ENCODE results near the gene CLCN7. TPM values are rescaled to one million over a fixed set of nuclear protein-coding genes. Genes with fewer than 3 reads are reported as not detected.

The CLCN7 gene
- total and polyA plus RNA-seq, 4 donors: 43.8 to 75.6 (median 58.1) TPM

DNA sequence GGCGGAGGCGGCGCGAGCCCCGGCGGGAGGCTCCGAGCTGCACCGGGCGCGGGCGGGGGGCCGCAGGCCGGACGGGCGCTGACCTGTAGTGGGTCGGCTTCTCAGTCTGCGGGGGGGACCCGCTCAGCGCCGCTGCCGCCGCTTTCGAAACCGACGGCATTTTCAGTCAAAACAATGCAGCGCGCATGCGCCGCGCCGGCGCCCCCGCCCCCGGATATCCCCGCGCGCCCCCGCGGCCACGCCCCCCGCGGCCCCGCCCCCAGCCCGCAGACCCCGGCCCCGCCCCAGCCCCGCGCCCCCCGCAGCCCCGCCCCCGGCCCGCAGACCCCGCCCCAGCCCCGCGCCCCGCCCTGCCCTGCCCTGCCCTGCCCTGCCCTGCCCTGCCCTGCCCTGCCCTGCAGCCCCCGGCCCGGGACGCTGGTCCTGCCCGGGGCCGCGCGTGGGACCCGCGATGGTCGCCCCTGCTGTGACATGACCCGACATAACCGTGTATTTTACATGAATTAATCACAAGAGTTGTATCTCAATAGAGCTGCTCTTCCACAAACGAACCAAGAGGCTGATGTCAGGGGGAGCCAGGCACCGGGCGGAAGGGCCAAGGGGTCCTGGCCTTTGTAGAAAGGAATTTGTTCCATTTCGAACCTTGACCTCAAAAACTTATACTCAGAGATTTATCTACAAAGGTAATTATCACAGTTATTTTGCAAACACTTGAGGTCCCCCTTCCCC is 60.1 kb downstream of the CLCN7 start, which contains the start of gene UNKL:
Gene UNKL, minus strand, starts transcription at position 173 of the 729 bp plus-strand sequence. Its CDS starts 13 bp downstream, at position 160.
- peak within 1 kb of the TSS; percentile 60 for H3K4me3 ChIP-seq (ENCODE audit: low read depth, low read length)
- H3K9me3 ChIP-seq (ENCODE audit: control insufficient read depth, insufficient read depth, low read length): no peaks in the 10 kb centered on the region
- H3K27me3 ChIP-seq (ENCODE audit: control insufficient read depth, insufficient read depth, low read length): no peaks in the 10 kb centered on the region
- H3K36me3 ChIP-seq (ENCODE audit: control insufficient read depth, insufficient read depth, low read length): peaks cover 28% of the 10 kb centered on the region
- peaks cover 31% of the 10 kb centered on the region for H3K4me1 ChIP-seq (ENCODE audit: control insufficient read depth, insufficient read depth, low read length)
- WGBS (ENCODE audit: insufficient coverage): 0% methylated on average over 61 of the region's 72 CpGs
- H3K27ac ChIP-seq (ENCODE audit: low read depth, low read length): peak within 1 kb of the TSS; percentile 54
- DNase-seq (ENCODE audit: low read depth in 4 of 6, low spot score in 6 of 6): peak in 5 of 6 donors; percentile 26 to 87 (median 52)

DNA sequence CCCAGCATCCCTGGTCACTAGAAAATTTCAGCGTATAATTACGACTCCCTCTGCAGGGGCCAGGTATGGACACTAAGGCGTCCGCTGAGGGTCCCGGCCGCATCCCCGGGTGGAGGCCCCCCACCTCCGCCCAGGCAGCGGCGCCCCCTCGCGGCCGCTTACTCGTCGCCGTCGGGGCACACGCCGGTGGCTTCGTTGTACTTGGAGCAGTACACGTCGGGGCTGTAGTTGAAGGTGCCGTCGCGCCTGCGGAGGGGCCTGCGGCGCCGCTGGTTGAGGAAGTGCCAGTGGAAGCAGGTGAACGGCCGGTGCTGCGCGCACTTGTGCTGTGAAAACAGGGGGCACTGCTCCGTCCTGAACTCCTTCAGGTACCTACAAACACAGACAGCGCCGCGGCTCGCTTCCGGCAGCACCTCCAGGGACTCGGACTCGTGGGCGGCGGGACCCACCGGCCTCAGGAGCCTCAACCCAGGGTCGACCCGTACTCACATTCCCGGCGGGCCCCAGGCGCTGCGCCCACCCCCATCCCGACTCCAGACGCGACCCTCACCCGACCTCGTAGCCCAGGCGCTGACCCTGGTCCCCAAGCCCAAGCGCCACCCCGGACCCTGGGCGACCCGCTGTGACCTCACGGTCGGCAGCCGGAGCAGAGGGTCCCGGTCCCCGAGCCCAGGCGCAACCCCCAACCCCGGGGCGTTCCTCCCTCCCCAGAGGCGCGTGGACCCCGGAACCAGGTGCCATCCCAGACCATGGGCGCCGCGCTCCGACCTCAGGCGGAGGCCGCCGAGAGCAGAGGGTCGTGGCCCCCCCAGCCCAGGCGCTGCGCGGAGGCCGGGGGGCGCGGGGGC is 60.9 kb downstream of the CLCN7 start:
- 2% methylated on average over 85 of the region's 85 CpGs for WGBS (ENCODE audit: insufficient coverage)
- peaks cover 28% of the 10 kb centered on the region for H3K36me3 ChIP-seq (ENCODE audit: control insufficient read depth, insufficient read depth, low read length)
- peak in 2 of 6 donors; percentile 14 to 49 for DNase-seq (ENCODE audit: low read depth in 4 of 6, low spot score in 6 of 6)
- peaks cover 25% of the 10 kb centered on the region for H3K4me1 ChIP-seq (ENCODE audit: control insufficient read depth, insufficient read depth, low read length)
- H3K4me3 ChIP-seq (ENCODE audit: low read depth, low read length): peak overlapping the region; percentile 60
- no peaks in the 10 kb centered on the region for H3K27me3 ChIP-seq (ENCODE audit: control insufficient read depth, insufficient read depth, low read length)
- no peaks in the 10 kb centered on the region for H3K9me3 ChIP-seq (ENCODE audit: control insufficient read depth, insufficient read depth, low read length)
- no peak overlapping the region for H3K27ac ChIP-seq (ENCODE audit: low read depth, low read length)

DNA sequence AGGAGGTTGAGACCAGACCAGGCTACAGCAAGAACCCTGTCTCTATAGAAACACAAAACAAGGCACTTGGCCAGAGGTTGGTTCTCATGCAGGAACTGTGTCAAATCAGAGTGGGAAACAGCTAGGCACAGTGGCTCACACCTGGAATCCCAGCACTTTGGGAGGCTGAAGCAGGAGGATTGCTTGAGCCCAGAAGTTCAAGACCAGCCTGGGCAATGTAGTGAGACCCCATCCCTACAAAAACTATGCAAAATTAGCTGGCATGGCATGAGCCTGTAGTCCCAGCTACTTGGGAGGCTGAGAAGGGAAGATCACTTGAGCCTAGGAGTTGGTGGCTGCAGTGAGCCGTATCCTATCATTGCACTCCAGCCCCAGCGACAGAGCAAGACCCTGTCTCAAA is 62.0 kb downstream of the CLCN7 start:
- Histone ChIP-seq H3K4me3 (ENCODE audit: low read depth, low read length) (no peak overlapping the region), H3K4me1 (ENCODE audit: control insufficient read depth, insufficient read depth, low read length) (peaks cover 25% of the 10 kb centered on the region), H3K9me3 (ENCODE audit: control insufficient read depth, insufficient read depth, low read length) (no peaks in the 10 kb centered on the region), H3K27me3 (ENCODE audit: control insufficient read depth, insufficient read depth, low read length) (no peaks in the 10 kb centered on the region), H3K27ac (ENCODE audit: low read depth, low read length) (no peak overlapping the region), H3K36me3 (ENCODE audit: control insufficient read depth, insufficient read depth, low read length) (peaks cover 20% of the 10 kb centered on the region)
- whole genome bisulfite sequencing (ENCODE audit: insufficient coverage): no CpG with 5 or more reads among the region's 2 CpGs
- DNase-seq (ENCODE audit: low read depth in 4 of 6, low spot score in 6 of 6): no peak

DNA sequence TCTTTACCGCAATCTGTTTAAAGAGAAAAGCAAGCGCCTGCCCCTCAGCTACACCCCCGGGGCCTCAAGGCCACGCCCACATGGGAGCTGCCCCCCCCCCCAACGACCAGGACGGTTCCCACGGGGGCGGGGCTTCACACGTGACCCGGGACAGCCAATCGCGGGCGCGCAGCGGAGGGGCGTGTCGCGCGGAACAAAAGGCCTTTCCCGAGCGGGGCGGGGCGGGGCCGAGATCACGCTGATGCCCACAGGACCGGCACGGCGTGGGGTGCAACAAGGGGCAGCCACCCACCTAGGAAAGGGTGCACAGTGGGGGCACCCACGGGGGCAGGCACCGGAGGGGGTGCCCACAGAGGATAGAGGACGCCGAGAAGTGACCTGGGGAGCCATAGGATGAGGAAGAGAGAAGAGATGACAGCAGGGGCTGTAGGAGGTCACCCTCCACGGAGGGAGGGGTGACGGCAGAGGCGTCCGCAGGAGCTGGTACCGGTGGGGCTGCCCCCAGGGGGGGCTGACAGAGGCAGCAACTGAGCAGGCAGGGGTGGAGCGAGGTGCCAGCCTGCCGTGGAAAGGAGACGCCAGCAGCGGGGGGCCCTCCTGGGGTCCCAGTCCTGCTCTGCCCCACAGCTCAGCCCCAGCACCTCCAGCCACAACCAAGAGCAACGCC is 66.5 kb downstream of the CLCN7 start:
- WGBS (ENCODE audit: insufficient coverage): under 1% methylated on average over 41 of the region's 42 CpGs
- H3K36me3 ChIP-seq (ENCODE audit: control insufficient read depth, insufficient read depth, low read length): peaks cover 49% of the 10 kb centered on the region

DNA sequence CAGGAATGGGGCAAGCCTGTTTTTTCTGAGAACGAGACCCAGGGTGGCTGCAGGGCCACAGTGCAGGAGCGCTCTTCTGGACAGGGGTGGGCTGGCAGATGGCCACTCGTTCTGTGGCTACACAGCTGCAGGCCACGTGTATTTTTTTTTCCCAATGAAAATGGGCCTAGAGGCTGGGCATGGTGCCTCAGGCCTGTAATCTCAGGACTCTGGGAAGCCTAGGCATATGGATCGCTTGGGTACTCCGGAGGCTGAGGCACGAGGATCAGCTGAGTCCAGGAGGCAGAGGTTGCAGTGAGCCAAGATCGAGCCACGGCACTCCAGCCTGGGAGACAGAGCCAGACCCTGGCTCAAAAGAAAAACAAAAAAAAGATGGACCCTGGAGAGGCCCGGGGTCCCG is 67.1 kb downstream of the CLCN7 start:
- Histone ChIP-seq H3K27ac (ENCODE audit: low read depth, low read length) (peak overlapping the region; percentile 77), H3K9me3 (ENCODE audit: control insufficient read depth, insufficient read depth, low read length) (no peaks in the 10 kb centered on the region), H3K4me3 (ENCODE audit: low read depth, low read length) (peak overlapping the region; percentile 75), H3K27me3 (ENCODE audit: control insufficient read depth, insufficient read depth, low read length) (no peaks in the 10 kb centered on the region), H3K36me3 (ENCODE audit: control insufficient read depth, insufficient read depth, low read length) (peaks cover 52% of the 10 kb centered on the region), H3K4me1 (ENCODE audit: control insufficient read depth, insufficient read depth, low read length) (peaks cover 18% of the 10 kb centered on the region)
- DNase-seq (ENCODE audit: low read depth in 4 of 6, low spot score in 6 of 6): no peak
- 17% methylated on average over 11 of the region's 11 CpGs for WGBS (ENCODE audit: insufficient coverage)

More for the DNA sequence above, 66.5 kb downstream of the CLCN7 start:
- H3K27ac ChIP-seq (ENCODE audit: low read depth, low read length): peak overlapping the region; percentile 77
- DNase-seq (ENCODE audit: low read depth in 4 of 6, low spot score in 6 of 6): peak; percentile 74 to 97 (median 80)
- peaks cover 19% of the 10 kb centered on the region for H3K4me1 ChIP-seq (ENCODE audit: control insufficient read depth, insufficient read depth, low read length)
- no peaks in the 10 kb centered on the region for H3K27me3 ChIP-seq (ENCODE audit: control insufficient read depth, insufficient read depth, low read length)
- peak overlapping the region; percentile 75 for H3K4me3 ChIP-seq (ENCODE audit: low read depth, low read length)
- H3K9me3 ChIP-seq (ENCODE audit: control insufficient read depth, insufficient read depth, low read length): no peaks in the 10 kb centered on the region

DNA sequence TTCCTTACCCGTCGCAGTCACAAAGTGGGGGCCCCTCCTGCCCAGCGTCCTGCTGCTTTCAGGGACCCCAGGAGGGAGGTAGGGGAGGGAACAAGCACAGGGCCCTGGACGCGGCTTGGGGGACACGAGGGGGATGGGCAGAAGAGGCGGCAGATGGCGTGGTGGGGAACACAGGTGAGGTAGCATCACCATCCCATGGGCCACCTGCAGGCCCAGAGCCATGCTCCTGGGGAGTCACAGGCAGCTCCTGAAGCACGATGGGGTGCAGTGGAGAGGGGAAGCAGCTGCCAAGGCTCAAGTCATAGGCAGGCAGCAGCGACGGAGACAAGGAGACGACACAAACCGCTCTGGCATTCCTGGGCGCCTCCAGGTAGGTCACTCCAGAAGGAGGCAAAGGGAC is 71.1 kb downstream of the CLCN7 start:
- Histone ChIP-seq H3K27me3 (ENCODE audit: control insufficient read depth, insufficient read depth, low read length) (no peaks in the 10 kb centered on the region), H3K9me3 (ENCODE audit: control insufficient read depth, insufficient read depth, low read length) (no peaks in the 10 kb centered on the region), H3K36me3 (ENCODE audit: control insufficient read depth, insufficient read depth, low read length) (peaks cover 72% of the 10 kb centered on the region), H3K27ac (ENCODE audit: low read depth, low read length) (no peak overlapping the region), H3K4me1 (ENCODE audit: control insufficient read depth, insufficient read depth, low read length) (peaks cover 17% of the 10 kb centered on the region), H3K4me3 (ENCODE audit: low read depth, low read length) (no peak overlapping the region)
- 95% methylated on average over 14 of the region's 14 CpGs for WGBS (ENCODE audit: insufficient coverage)
- no peak for DNase-seq (ENCODE audit: low read depth in 4 of 6, low spot score in 6 of 6)

DNA sequence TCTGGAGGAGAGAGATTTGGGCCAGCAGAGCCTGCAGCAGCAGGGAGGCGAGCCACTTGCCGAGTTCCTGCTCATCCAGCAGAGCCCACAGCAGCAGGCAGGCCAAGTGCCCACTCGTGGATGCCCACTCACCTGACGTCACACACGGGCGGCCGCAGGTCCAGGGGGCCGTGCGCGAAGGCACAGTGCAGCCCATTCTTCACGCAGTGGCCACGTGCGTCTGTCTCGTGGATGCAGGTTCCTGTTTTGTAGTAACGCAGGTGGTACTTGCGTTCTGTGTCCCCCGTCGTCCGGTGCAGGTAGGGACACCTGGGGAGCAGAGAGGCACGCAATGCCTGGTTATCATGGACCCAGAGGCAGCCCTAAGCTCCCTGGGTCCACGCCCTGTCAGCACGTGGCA is 71.8 kb downstream of the CLCN7 start:
- peaks cover 10% of the 10 kb centered on the region for H3K4me1 ChIP-seq (ENCODE audit: control insufficient read depth, insufficient read depth, low read length)
- H3K36me3 ChIP-seq (ENCODE audit: control insufficient read depth, insufficient read depth, low read length): peaks cover 79% of the 10 kb centered on the region
- WGBS (ENCODE audit: insufficient coverage): 96% methylated on average over 22 of the region's 22 CpGs
- H3K27me3 ChIP-seq (ENCODE audit: control insufficient read depth, insufficient read depth, low read length): no peaks in the 10 kb centered on the region
- DNase-seq (ENCODE audit: low read depth in 4 of 6, low spot score in 6 of 6): no peak
- no peak overlapping the region for H3K4me3 ChIP-seq (ENCODE audit: low read depth, low read length)
- no peaks in the 10 kb centered on the region for H3K9me3 ChIP-seq (ENCODE audit: control insufficient read depth, insufficient read depth, low read length)
- no peak overlapping the region for H3K27ac ChIP-seq (ENCODE audit: low read depth, low read length)

DNA sequence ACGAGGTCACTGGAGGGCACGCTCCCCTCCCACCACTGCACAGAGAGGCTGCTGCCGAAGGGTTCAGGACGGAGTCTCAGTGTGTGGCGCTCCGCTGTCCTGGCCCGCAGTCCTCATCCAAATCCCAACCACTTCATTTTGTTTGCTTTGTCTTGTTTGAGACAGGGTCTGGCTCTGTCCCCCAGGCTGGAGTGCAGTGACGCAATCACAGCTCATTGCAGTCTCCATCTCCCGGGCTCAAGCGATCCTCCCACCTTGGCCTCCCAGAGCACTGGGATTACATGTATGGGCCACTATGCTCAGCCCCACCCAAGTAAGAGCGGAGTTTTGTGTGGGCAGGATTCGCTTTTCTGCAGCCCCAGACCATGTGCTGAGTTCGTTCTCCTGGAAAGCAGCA is 73.1 kb downstream of the CLCN7 start:
- Histone ChIP-seq H3K27ac (ENCODE audit: low read depth, low read length) (no peak overlapping the region), H3K36me3 (ENCODE audit: control insufficient read depth, insufficient read depth, low read length) (peaks cover 82% of the 10 kb centered on the region), H3K9me3 (ENCODE audit: control insufficient read depth, insufficient read depth, low read length) (no peaks in the 10 kb centered on the region), H3K4me1 (ENCODE audit: control insufficient read depth, insufficient read depth, low read length) (no peaks in the 10 kb centered on the region), H3K27me3 (ENCODE audit: control insufficient read depth, insufficient read depth, low read length) (no peaks in the 10 kb centered on the region), H3K4me3 (ENCODE audit: low read depth, low read length) (no peak overlapping the region)
- no peak for DNase-seq (ENCODE audit: low read depth in 4 of 6, low spot score in 6 of 6)
- 95% methylated on average over 12 of the region's 13 CpGs for WGBS (ENCODE audit: insufficient coverage)

DNA sequence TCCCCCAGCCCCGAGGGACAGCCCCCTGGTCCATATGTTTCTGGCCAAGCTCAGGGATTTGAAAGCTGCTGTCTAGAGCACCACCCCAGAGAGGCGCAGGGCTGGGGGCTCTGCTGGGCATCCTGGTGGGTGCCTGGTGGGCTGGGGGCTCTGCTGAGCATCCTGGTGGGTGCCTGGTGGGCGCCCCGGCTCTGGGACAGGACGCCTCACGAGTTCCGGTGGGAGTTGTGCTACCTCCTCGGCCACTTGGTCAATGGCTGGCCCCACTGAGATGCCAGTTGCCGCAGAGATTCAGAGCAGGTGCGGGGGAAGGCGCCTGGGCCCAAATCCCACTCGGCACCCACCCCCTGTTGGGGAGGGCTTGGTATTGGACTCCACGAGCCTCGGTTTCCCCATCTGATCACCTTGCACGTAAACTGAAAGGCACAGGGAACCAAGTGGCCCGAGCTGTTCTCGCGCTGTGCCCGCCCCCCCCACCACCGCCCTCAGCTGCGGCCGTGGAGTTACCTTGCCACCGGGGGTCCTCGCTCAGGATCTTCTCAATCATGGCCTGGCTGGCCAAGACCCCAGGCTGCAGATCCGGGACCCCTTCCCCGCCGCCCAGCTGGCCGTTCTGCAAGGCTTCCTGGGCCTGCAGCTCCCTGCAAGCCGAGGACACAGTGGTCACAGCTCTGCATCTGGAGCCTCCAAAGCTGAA is 73.6 kb downstream of the CLCN7 start:
- Histone ChIP-seq H3K9me3 (ENCODE audit: control insufficient read depth, insufficient read depth, low read length) (no peaks in the 10 kb centered on the region), H3K4me1 (ENCODE audit: control insufficient read depth, insufficient read depth, low read length) (no peaks in the 10 kb centered on the region), H3K27me3 (ENCODE audit: control insufficient read depth, insufficient read depth, low read length) (no peaks in the 10 kb centered on the region), H3K4me3 (ENCODE audit: low read depth, low read length) (no peak overlapping the region), H3K27ac (ENCODE audit: low read depth, low read length) (no peak overlapping the region), H3K36me3 (ENCODE audit: control insufficient read depth, insufficient read depth, low read length) (peaks cover 86% of the 10 kb centered on the region)
- WGBS (ENCODE audit: insufficient coverage): 89% methylated on average over 29 of the region's 29 CpGs
- DNase-seq (ENCODE audit: low read depth in 4 of 6, low spot score in 6 of 6): no peak

Data from spinal cord (tissue), 10 donors.